Lung (tissue), 12 donors: ENCODE results near the gene DLG2. TPM values are rescaled to one million over a fixed set of nuclear protein-coding genes. Genes with fewer than 3 reads are reported as not detected.

Experiments used
- ATAC-seq: fragments of 200-7000 bp; cut with Tn5 transposase; one replicate; pipeline ENCODE4 v1.9.1; 2020; ENCODE audit warnings: moderate number of reproducible peaks; ENCODE audit not compliant: insufficient read depth, low FRiP score
- DNase-seq, 3 donors: peaks; one replicate each; pipeline ENCODE4 v3.0.0-alpha.2; 2013 to 2017
- H3K27ac ChIP-seq, 2 donors: one replicate each; pipeline ENCODE4 v1.5.1; 2013; ENCODE audit warnings: mild to moderate bottlenecking in 2 of 2, moderate library complexity in 2 of 2, control low read depth in 1 of 2, inconsistent platforms in 1 of 2, low read depth in 1 of 2, low read length in 1 of 2
- H3K27me3 ChIP-seq, 3 donors: one replicate each; pipeline ENCODE4 v1.5.1; 2013; ENCODE audit warnings: low read length in 2 of 3; ENCODE audit not compliant: control insufficient read depth in 3 of 3, insufficient read depth in 3 of 3
- H3K36me3 ChIP-seq, 4 donors: one replicate each; pipeline ENCODE4 v1.5.1; 2013; ENCODE audit warnings: low read length in 4 of 4, mild to moderate bottlenecking in 1 of 4, moderate library complexity in 1 of 4; ENCODE audit not compliant: control insufficient read depth in 4 of 4, insufficient read depth in 4 of 4
- H3K4me1 ChIP-seq, 5 donors: one replicate each; pipeline ENCODE4 v1.5.1; 2013; ENCODE audit warnings: low read length in 5 of 5, mild to moderate bottlenecking in 2 of 5, moderate library complexity in 1 of 5; ENCODE audit not compliant: control insufficient read depth in 5 of 5, insufficient read depth in 5 of 5
- H3K4me3 ChIP-seq: one replicate; pipeline ENCODE4 v1.5.1; 2013; ENCODE audit warnings: mild to moderate bottlenecking, control low read depth, moderate library complexity
- H3K9ac ChIP-seq, 2 donors: one replicate each; pipeline ENCODE4 v1.5.1; 2013; ENCODE audit warnings: low read length in 2 of 2, control low read depth in 1 of 2; ENCODE audit not compliant: insufficient read depth in 1 of 2
- H3K9me3 ChIP-seq, 4 donors: one replicate each; pipeline ENCODE4 v1.5.1; 2013; ENCODE audit warnings: low read length in 3 of 4, mild to moderate bottlenecking in 1 of 4, moderate library complexity in 1 of 4; ENCODE audit not compliant: control insufficient read depth in 4 of 4, insufficient read depth in 3 of 4
- CTCF ChIP-seq: IDR thresholded peaks from 2 replicates; pipeline ENCODE4 v1.5.1; 2012; ENCODE audit warnings: mild to moderate bottlenecking; ENCODE audit errors: control extremely low read depth, extremely low read depth
- WGBS, 2 donors: extraction: QIAGEN DNeasy Blood & Tissue Kit; methylation state at CpG; one replicate each; pipeline ENCODE4 v1.1.7; 2013; 5-methylcytosine and 5-hydroxymethylcytosine counted together
- polyA plus RNA-seq, 2 donors: library from polyadenylated mRNA; stranded (reverse); fragments of 200-250 nt; gene quantifications; one replicate each; pipeline ENCODE4 v1.2.1, GENCODE V29; 2013
- total RNA-seq, 2 donors: library from RNA; depleted of rRNA in 1 of 2; stranded (reverse); fragments of >200 nt in 1 of 2; gene quantifications; one replicate each; pipeline ENCODE4 v1.2.1, GENCODE V29; 2014 to 2021
- donor health status: control.
- donor health status: control.
- donor health status: Bipolar disorder and iron deficiency.
- donor health status: healthy.
- donor health status: DM: yes; HTN: yes; CAD: no.

DLG2 gene
- total and polyA plus RNA-seq, 4 donors: 0.32 to 24.1 (median 5.4) TPM

GRCh38 chr11:85394283-85394682 lies 232.9 kb downstream of the DLG2 start:
- H3K4me1 ChIP-seq: peaks cover 0 to 3% (median 0%) of the 10 kb centered on the region in 5 donors
- no peaks in the 10 kb centered on the region for H3K27me3 ChIP-seq
- H3K27ac ChIP-seq: no peak overlapping the region
- peaks cover 0 to 2% (median 0%) of the 10 kb centered on the region in 4 donors for H3K9me3 ChIP-seq
- WGBS, 2 donors: 67 to 72% methylated on average over 2 of the region's 2 CpGs
- no peaks in the 10 kb centered on the region for H3K36me3 ChIP-seq
- DNase-seq (no peak), ATAC-seq (no peak)
- no peak overlapping the region for H3K9ac ChIP-seq
- no peak for TF ChIP-seq CTCF
- H3K4me3 ChIP-seq: no peak overlapping the region

DNA sequence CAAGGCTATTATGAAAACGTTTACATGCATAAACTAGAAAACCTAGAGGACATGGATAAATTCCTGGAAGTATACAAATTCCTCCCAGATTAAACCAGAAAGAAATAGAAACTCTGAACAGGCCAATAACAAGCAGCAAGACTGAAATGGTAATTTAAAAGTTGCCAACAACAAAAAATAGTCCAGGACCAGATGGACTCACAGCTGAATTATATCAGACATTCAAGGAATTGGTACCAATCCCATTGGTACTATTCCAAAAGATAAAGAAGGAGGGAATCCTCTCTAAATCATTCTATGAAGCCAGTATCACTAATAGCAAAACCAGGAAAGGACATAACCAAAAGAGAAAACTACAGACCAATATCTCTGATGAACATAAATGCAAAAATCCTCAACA lies 236.0 kb downstream of the DLG2 start:
- no peak overlapping the region for H3K4me3 ChIP-seq
- H3K36me3 ChIP-seq: no peaks in the 10 kb centered on the region
- no peaks in the 10 kb centered on the region for H3K27me3 ChIP-seq
- DNase-seq: no peak
- H3K9me3 ChIP-seq: peaks cover 0 to 3% (median 1%) of the 10 kb centered on the region in 4 donors
- H3K27ac ChIP-seq: no peak overlapping the region
- ATAC-seq: no peak
- no peak for TF ChIP-seq CTCF
- no peak overlapping the region for H3K9ac ChIP-seq
- H3K4me1 ChIP-seq: peaks cover 0 to 3% (median 0%) of the 10 kb centered on the region in 5 donors
- WGBS, 2 donors: 65 to 71% methylated on average over 1 of the region's 1 CpG

DNA sequence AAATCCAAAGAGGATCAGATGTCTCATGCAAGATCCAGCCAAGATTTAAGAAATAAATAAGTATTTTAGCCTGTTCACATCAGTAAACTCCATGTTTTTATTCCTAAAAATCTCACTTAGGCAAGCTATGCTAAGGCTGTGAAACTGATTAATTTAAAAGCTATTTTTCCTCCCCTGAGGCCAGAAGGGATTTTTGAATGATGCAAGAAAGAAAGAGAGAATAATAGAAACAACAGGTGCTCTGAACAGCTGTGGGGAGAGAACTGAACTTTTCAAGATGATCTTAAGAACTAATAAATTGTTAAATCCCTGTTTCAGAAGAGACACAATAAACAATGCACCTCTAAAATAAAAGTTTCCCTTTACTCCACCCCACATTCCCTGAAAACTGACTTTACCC lies 241.6 kb downstream of the DLG2 start:
- Histone ChIP-seq H3K27ac (no peak overlapping the region), H3K9me3 (peaks cover 0 to 3% (median 0%) of the 10 kb centered on the region in 4 donors), H3K27me3 (no peaks in the 10 kb centered on the region), H3K36me3 (no peaks in the 10 kb centered on the region), H3K9ac (no peak overlapping the region), H3K4me3 (no peak overlapping the region), H3K4me1 (no peaks in the 10 kb centered on the region)
- TF ChIP-seq CTCF: no peak
- DNase-seq (no peak), ATAC-seq (no peak)

DNA sequence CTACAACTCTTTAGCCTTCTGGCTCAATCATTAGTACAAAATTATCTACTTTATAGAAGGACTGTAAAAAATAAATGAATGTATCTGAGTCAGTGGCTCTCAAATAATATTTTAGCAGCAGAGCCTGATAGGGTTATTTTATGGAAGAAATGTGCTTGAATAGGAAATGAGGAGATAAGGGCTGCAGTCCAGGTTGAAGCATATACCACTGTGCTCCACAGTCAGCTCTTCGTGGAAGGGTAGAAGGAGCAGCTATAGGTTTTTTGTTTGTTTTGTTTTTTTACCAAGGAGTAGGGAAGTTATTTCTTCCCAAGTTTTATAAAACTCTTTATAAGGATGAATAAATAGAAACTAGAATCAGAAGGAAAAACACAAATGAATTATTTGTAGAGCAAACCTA lies 242.0 kb downstream of the DLG2 start:
- no peak overlapping the region for H3K9ac ChIP-seq
- H3K4me1 ChIP-seq: no peaks in the 10 kb centered on the region
- TF ChIP-seq CTCF: no peak
- ATAC-seq (no peak), DNase-seq (no peak)
- H3K27ac ChIP-seq: no peak overlapping the region
- no peaks in the 10 kb centered on the region for H3K36me3 ChIP-seq
- H3K9me3 ChIP-seq: peaks cover 0 to 3% (median 0%) of the 10 kb centered on the region in 4 donors
- WGBS, 2 donors: 57 to 76% methylated on average over 1 of the region's 1 CpG
- H3K27me3 ChIP-seq: no peaks in the 10 kb centered on the region
- H3K4me3 ChIP-seq: no peak overlapping the region
